ENCODE data around the gene VEZT. TPM values are rescaled to one million over a fixed set of nuclear protein-coding genes. Genes with fewer than 3 reads are reported as not detected.

The VEZT gene
- total RNA-seq = 10 to 100 TPM; 52.1 to 67.7 (median 53.5) TPM
- 10 to 100 TPM; 31.2 to 46.4 TPM for polyA plus RNA-seq
- long read RNA-seq, donor 1, full-length matches to known transcripts = 29 of 109 reads
- long read RNA-seq, donor 1, partial matches to known transcripts = 13 of 109 reads
- long read RNA-seq, donor 1, other reads (novel, unspliced or antisense) = 67 of 109 reads
- long read RNA-seq, donor 2, full-length matches to known transcripts = 5 of 23 reads
- long read RNA-seq, donor 2, partial matches to known transcripts = 18 of 23 reads
- long read RNA-seq, donor 2, other reads (novel, unspliced or antisense) = 0 of 23 reads
- long read RNA-seq, donor 3, full-length matches to known transcripts = 14 of 35 reads
- long read RNA-seq, donor 3, partial matches to known transcripts = 6 of 35 reads
- long read RNA-seq, donor 3, other reads (novel, unspliced or antisense) = 15 of 35 reads

GRCh38 chr12:95217377-95218149 is at the start of gene VEZT, which contains the start of gene FGD6:
TSS of gene VEZT (plus strand) at chr12:95217807. CDS start at chr12:95217851, 44 bp downstream.
TSS of gene FGD6 (minus strand) at chr12:95217467. CDS start at chr12:95217240, 227 bp downstream.
- intact Hi-C loops (cut with DNase I) = loop anchor here in 3 of 4 donors (1.0 to 5.0 kb wide), 3 partner anchors 55 to 121 kb away; no protein-coding TSS in a partner anchor
- H3K4me1 ChIP-seq (ENCODE audit: insufficient read depth) = peaks cover 7% of the 10 kb centered on the region
- no peaks in the 10 kb centered on the region for H3K9me3 ChIP-seq
- peak; percentile 98 to 99 (median 98) for DNase-seq
- peak; percentile 82 for TF ChIP-seq POLR2A (IDR thresholded peaks at IDR 0.05)
- peak; percentile 24 for TF ChIP-seq EP300 (IDR thresholded peaks at IDR 0.05)
- TF ChIP-seq CTCF (IDR thresholded peaks at IDR 0.05) = peak in 2 of 3 donors; percentile 76 to 84
- H3K27me3 ChIP-seq = no peaks in the 10 kb centered on the region
- H3K27ac ChIP-seq = peak within 1 kb of the TSS; percentile 94 to 97
- H3K4me3 ChIP-seq = peak within 1 kb of the TSS; percentile 81
- H3K36me3 ChIP-seq = no peaks in the 10 kb centered on the region
- WGBS, 3 donors = 0 to 1% (median 0%) methylated on average over 50 to 75 of the region's 75 CpGs

- H3K9me3 ChIP-seq = no peaks in the 10 kb centered on the region
- no peak for DNase-seq
- H3K27me3 ChIP-seq = no peaks in the 10 kb centered on the region
- no peak overlapping the region for H3K4me3 ChIP-seq
- TF ChIP-seq POLR2A (IDR thresholded peaks at IDR 0.05) = no peak
- TF ChIP-seq EP300 (IDR thresholded peaks at IDR 0.05) = no peak
- TF ChIP-seq CTCF (IDR thresholded peaks at IDR 0.05) = no peak
- H3K4me1 ChIP-seq (ENCODE audit: insufficient read depth) = peaks cover 6% of the 10 kb centered on the region
- WGBS, 3 donors = 78 to 81% (median 79%) methylated on average over 2 of the region's 2 CpGs
- no peaks in the 10 kb centered on the region for H3K36me3 ChIP-seq
- H3K27ac ChIP-seq = no peak overlapping the region
- intact Hi-C loops (cut with DNase I) = no loop called here
Measured at GRCh38 chr12:95168746-95169145, 48.9 kb upstream of the VEZT start.

- no peak for TF ChIP-seq POLR2A (IDR thresholded peaks at IDR 0.05)
- TF ChIP-seq EP300 (IDR thresholded peaks at IDR 0.05) = no peak
- TF ChIP-seq CTCF (IDR thresholded peaks at IDR 0.05) = no peak
- H3K36me3 ChIP-seq = no peaks in the 10 kb centered on the region
- WGBS, 3 donors = 22 to 46% (median 26%) methylated on average over 4 of the region's 4 CpGs
- DNase-seq = no peak
- no peaks in the 10 kb centered on the region for H3K27me3 ChIP-seq
- peaks cover 5% of the 10 kb centered on the region for H3K4me1 ChIP-seq (ENCODE audit: insufficient read depth)
- H3K4me3 ChIP-seq = no peak overlapping the region
- intact Hi-C loops (cut with DNase I) = no loop called here
- no peak overlapping the region for H3K27ac ChIP-seq
- H3K9me3 ChIP-seq = no peaks in the 10 kb centered on the region
Measured at GRCh38 chr12:95169368-95169767, 48.2 kb upstream of the VEZT start.

GRCh38 chr12:95173392-95174251 is 44.0 kb upstream of the VEZT start:
- intact Hi-C loops (cut with DNase I) = no loop called here
- H3K27ac ChIP-seq = peak overlapping the region; percentile 4 to 33
- TF ChIP-seq CTCF (IDR thresholded peaks at IDR 0.05) = no peak
- TF ChIP-seq POLR2A (IDR thresholded peaks at IDR 0.05) = no peak
- no peak for TF ChIP-seq EP300 (IDR thresholded peaks at IDR 0.05)
- H3K4me3 ChIP-seq = no peak overlapping the region
- peak; percentile 73 to 87 (median 85) for DNase-seq
- H3K36me3 ChIP-seq = no peaks in the 10 kb centered on the region
- WGBS, 3 donors = 23 to 35% (median 29%) methylated on average over 8 of the region's 8 CpGs
- no peaks in the 10 kb centered on the region for H3K27me3 ChIP-seq
- no peaks in the 10 kb centered on the region for H3K9me3 ChIP-seq
- peaks cover 4% of the 10 kb centered on the region for H3K4me1 ChIP-seq (ENCODE audit: insufficient read depth)

All from ovary (tissue), 10 donors.